Measurements from ENCODE around the gene RAD51B.

RAD51B gene

DNA sequence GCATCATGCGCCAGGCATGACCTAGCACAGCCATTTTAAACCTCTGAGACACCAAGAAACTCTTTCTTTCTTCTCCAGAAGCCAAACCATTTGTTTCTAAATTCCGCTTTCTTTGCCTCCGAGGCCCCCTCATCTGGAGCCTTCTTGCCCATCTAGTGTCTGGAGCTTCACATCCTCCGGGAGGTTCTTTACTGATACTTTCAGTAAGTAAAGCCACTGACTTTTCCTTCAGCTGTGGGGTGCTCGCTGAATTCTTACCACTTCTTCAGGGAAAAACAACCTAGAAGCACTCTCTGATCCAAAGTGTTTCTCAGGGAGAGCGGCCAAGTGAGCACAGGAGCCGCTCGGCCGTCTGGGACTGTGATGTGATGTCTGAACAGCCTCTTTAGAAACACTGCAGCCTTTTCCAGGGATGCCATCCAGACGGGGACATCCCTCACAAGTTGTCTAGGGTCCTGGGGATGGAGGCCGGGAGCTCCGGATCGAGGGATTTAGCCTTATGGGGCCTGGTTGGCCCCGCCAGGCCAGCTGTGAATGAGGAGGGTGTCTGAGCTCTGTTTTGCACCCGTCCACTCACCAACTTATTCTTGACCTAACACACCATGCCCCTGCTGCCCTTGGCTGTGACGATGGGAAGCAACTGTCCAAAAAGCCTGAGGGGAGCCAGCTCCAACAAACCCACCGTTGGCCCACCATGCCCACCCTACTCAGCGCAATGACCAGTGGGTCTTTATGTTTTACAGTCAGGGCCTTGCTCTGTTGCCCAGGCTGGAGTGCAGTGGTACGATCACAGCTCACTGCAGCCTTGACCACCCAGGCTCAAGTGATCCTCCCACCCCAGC, 812.7 kb downstream of the RAD51B start:
- no peak for TF ChIP-seq CTCF (conservative IDR thresholded peaks at IDR 0.05; ENCODE audit: low read depth, low read length)
- DNase-seq (ENCODE audit: low read depth) = no peak
- no peak overlapping the region for H3K4me3 ChIP-seq (ENCODE audit: low read length)

DNA sequence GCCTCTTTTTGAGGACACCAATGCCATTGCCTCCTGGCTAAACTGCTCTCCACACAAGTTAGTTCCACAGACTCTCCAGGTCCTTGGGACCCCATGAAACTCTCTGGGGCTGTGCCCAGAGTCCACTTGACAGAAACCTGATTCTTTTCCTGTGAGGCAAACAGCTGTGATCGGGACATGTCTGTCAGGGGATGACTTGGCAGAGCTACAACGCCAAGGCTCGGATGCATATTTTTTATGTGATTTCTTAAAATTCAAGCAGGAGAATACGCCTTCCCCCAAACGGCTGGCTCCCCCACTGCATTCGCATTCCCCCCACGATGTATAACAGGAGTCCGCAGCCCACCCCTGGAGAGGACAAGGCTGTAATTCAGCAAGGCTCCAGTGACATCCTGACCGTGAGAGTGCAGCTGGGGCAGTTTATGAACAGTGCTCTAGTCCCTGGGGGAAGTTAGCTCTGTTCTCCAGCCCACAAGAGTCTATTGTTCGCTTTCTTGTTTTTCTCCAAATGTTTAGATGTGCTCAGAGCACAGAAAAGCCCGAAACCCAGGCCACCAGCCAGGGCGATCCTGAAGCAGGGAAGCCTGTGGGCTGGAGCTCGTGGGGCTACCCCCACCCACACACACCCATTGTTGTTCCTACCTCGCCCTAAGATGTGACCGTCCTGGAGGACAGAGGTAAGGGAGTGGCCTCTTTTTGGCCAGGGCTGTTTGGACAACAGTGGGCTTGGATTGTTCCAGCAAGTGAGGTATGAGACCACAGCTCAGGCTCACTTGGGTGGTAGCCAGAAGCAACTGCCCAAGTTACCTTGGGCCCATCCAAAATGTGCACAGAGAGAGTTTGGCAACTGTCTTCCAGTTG, 813.8 kb downstream of the RAD51B start:
- no peak for DNase-seq (ENCODE audit: low read depth)
- no peak overlapping the region for H3K4me3 ChIP-seq (ENCODE audit: low read length)
- TF ChIP-seq CTCF (conservative IDR thresholded peaks at IDR 0.05; ENCODE audit: low read depth, low read length) = no peak

GRCh38 chr14:68634332-68634731, 814.8 kb downstream of the RAD51B start:
- H3K4me3 ChIP-seq (ENCODE audit: low read length) = no peak overlapping the region
- TF ChIP-seq CTCF (conservative IDR thresholded peaks at IDR 0.05; ENCODE audit: low read depth, low read length) = no peak
- DNase-seq (ENCODE audit: low read depth) = no peak

DNA sequence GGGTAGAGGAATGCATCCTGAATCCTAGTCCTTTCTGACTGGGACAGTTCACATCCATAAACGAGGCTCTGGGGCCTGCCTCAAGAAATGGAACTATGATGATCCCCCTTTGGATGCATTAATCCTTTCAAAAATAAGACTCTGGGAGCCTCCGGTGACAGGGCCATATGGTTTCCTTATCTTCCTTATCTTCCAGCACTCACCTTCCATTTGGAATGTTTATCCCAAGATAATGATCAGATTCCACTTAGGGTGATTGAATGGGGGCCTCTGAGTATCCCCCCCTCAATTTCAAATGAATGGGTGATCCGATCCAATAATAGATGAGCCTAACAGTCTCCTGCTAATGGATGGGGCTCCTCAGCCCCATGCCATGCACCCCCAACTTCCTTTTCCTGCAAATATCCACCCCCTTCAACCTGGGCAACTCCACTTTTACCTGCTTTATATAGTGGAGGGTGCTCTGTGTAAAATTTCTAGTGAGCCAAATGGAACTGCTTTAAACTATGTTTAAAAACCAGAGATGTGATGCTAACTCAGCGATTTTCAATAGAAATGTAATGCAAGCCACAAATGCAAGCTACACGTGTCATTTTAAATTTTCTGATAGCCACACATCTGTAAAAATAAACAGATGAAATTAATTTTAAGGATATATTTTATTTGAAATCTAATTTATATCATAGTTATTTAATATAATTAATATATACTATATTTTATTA, 815.5 kb downstream of the RAD51B start:
- no peak for DNase-seq (ENCODE audit: low read depth)
- no peak overlapping the region for H3K4me3 ChIP-seq (ENCODE audit: low read length)
- no peak for TF ChIP-seq CTCF (conservative IDR thresholded peaks at IDR 0.05; ENCODE audit: low read depth, low read length)

DNA sequence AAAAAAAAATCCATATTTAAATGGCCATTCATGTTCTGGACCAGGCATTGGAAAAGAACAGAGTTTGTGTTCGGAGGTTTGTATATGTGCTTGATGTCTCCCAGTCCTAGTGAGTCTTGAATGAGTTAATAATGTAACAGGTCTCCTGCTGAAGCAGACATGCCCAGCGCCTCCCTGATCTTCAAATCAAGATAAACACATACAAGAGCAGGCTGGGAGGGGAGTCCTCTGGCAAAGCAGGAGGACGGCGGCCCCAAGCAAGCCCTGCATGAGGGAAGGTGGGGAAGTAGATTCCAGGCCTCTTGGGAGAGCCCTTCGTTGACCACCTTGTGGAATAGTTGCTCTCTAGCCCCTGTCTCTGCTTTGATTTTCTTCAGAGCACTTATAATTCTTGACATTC, 817.0 kb downstream of the RAD51B start:
- TF ChIP-seq CTCF (conservative IDR thresholded peaks at IDR 0.05; ENCODE audit: low read depth, low read length) = no peak
- no peak overlapping the region for H3K4me3 ChIP-seq (ENCODE audit: low read length)
- no peak for DNase-seq (ENCODE audit: low read depth)

DNA sequence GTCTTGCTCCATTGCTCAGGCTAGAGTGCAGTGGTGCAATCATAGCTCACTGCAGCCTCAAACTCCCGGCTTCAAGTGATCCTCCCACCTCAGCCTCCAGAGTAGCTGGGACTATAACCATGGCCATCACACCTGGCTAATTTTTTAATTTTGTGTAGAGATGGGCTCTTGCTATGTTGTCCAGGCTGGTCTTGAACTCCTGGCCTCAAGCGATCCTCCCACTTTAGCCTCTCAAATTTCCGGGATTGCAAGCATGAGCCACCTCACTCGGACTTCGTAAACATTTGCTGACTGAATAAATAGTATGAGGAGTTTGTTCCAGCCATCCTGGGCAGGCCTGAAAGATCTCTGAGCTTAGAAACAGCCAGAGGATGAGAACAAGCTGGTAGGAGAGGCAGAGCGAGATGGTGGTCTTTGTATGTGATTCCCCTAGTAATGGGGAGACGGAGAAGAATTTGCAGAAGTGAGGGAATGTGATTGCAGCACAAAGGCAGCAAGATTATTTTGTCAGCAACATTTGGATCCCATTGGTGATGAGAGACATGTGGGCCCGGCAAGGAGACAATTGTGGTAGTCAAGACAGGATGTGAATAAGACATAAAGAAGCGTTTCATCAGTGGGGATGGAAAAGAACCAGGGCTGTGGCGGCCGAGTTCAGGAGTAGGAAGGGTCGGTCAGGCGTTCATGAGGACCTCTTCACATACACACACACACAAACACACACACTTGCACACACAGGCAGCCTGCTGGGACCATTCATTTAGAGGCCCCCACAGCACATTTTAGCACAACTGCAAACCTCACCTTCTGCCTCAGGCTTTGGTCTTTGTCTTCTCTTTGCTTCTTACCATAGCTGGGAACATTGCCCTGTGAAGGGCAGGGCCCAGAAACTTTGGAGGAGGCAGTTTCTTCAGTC, 817.8 kb downstream of the RAD51B start:
- no peak for DNase-seq (ENCODE audit: low read depth)
- H3K4me3 ChIP-seq (ENCODE audit: low read length) = no peak overlapping the region
- TF ChIP-seq CTCF (conservative IDR thresholded peaks at IDR 0.05; ENCODE audit: low read depth, low read length) = no peak
